CD4-positive, alpha-beta T cell (primary cell): ENCODE data around the gene RBFOX1. TPM values are rescaled to one million over a fixed set of nuclear protein-coding genes. Genes with fewer than 3 reads are reported as not detected.

Experiments used
- ATAC-seq: fragments of 200-7000 bp; cut with Tn5 transposase; one replicate; pipeline ENCODE4 v1.10.0; 2022; ENCODE audit warnings: mild to moderate bottlenecking; ENCODE audit not compliant: poor library complexity
- CTCF ChIA-PET: fragments of 350-600 bp; sonication (Branson Sonifier 250); formaldehyde crosslinking; loops from one replicate; lab custom pipeline; 2021; ENCODE audit warnings: antibody characterized with exemption, inconsistent platforms; lab: Charles Lee
- POLR2A ChIA-PET: fragments of 350-600 bp; sonication (Branson Sonifier 250); formaldehyde crosslinking; loops from one replicate; lab custom pipeline; 2021; ENCODE audit warnings: antibody characterized with exemption, inconsistent platforms; lab: Charles Lee
- DNase-seq, 14 experiments: peaks; one replicate each; pipeline ENCODE4 v3.0.0-alpha.2; 2013 to 2020; ENCODE audit warnings: mixed read lengths in 2 of 14
- H3K27ac ChIP-seq, 2 donors: one replicate each; pipeline versions ENCODE4 v1.5.1 to v1.7.0; 2013; ENCODE audit warnings: low read length in 2 of 2, low read depth in 1 of 2, mild to moderate bottlenecking in 1 of 2
- H3K27me3 ChIP-seq, 2 experiments: 1 replicate in 1 of 2; 2 replicates in 1 of 2; pipeline versions ENCODE4 v1.6.1 to v1.7.0; 2013; ENCODE audit warnings: low read length in 2 of 2, control low read depth in 1 of 2, mild to moderate bottlenecking in 1 of 2, moderate library complexity in 1 of 2; ENCODE audit not compliant: insufficient read depth in 2 of 2, control insufficient read depth in 1 of 2
- H3K36me3 ChIP-seq: one replicate; pipeline ENCODE4 v1.6.1; 2013; ENCODE audit warnings: low read length, control low read depth; ENCODE audit not compliant: insufficient read depth
- H3K4me1 ChIP-seq: one replicate; pipeline ENCODE4 v1.6.1; 2013; ENCODE audit warnings: low read length, control low read depth; ENCODE audit not compliant: insufficient read depth
- H3K4me3 ChIP-seq: one replicate; pipeline ENCODE4 v1.5.1; 2013; ENCODE audit warnings: mild to moderate bottlenecking, low read length, moderate library complexity
- H3K9me3 ChIP-seq, 2 experiments: 1 replicate in 1 of 2; 2 replicates in 1 of 2; pipeline versions ENCODE4 v1.6.1 to v1.7.0; 2013; ENCODE audit warnings: low read length in 2 of 2, mild to moderate bottlenecking in 2 of 2, control low read depth in 1 of 2, moderate library complexity in 1 of 2; ENCODE audit not compliant: control insufficient read depth in 1 of 2, insufficient read depth in 1 of 2
- H3K27ac Mint-ChIP-seq: one replicate; pipeline ENCODE4 v1.8.0; 2020; ENCODE audit warnings: mixed read lengths
- H3K27me3 Mint-ChIP-seq: one replicate; pipeline ENCODE4 v1.8.0; 2021; ENCODE audit warnings: mixed read lengths
- H3K36me3 Mint-ChIP-seq: one replicate; pipeline ENCODE4 v1.8.0; 2021; ENCODE audit warnings: low read depth, mixed read lengths
- H3K4me1 Mint-ChIP-seq: one replicate; pipeline ENCODE4 v1.8.0; 2021; ENCODE audit warnings: low read depth, mixed read lengths
- H3K4me3 Mint-ChIP-seq: one replicate; pipeline ENCODE4 v1.8.0; 2020; ENCODE audit warnings: mild to moderate bottlenecking, mixed read lengths
- H3K9me3 Mint-ChIP-seq: one replicate; pipeline ENCODE4 v1.8.0; 2020; ENCODE audit warnings: mixed read lengths
- CTCF ChIP-seq: fragments of 200-600 bp; IDR thresholded peaks from one replicate; pipeline ENCODE4 v1.8.0; 2022; ENCODE audit warnings: antibody characterized with exemption, mild to moderate bottlenecking
- intact Hi-C, 2 experiments: fragments of 100-400 bp; cut with DNase I in 1 of 2; cut with micrococcal nuclease in 1 of 2; formaldehyde crosslinking; loops; one replicate each; pipeline versions ENCODE4 v1.15.1 to v1.9.0; 2023 to 2025; cut with DNase I, micrococcal nuclease
- total RNA-seq, 174 experiments: library from RNA in 2 of 174; stranded (reverse) in 2 of 174; gene quantifications; one replicate each; pipeline ENCODE4 v1.2.3 and lab custom pipeline; 2021 to 2026

The RBFOX1 gene
- total RNA-seq, 2 experiments from 2014 or later, result not detected

GRCh38 chr16:7362231-7362630 is 29.6 kb downstream of the RBFOX1 start:
- H3K4me3 Mint-ChIP-seq, result no peak overlapping the region
- POLR2A ChIA-PET, result no interaction called here
- H3K4me1 Mint-ChIP-seq, result no peaks in the 10 kb centered on the region
- Histone ChIP-seq H3K27ac (no peak overlapping the region), H3K9me3 (peaks cover 0 to 18% of the 10 kb centered on the region in 2 experiments), H3K4me3 (no peak overlapping the region), H3K4me1 (no peaks in the 10 kb centered on the region), H3K36me3 (no peaks in the 10 kb centered on the region), H3K27me3 (no peaks in the 10 kb centered on the region)
- DNase-seq (no peak), ATAC-seq (no peak)
- intact Hi-C loops, result no loop called here
- CTCF ChIA-PET, result no interaction called here
- H3K27ac Mint-ChIP-seq, result no peak overlapping the region
- no peaks in the 10 kb centered on the region for H3K27me3 Mint-ChIP-seq
- H3K36me3 Mint-ChIP-seq, result no peaks in the 10 kb centered on the region
- H3K9me3 Mint-ChIP-seq, result peaks cover 8% of the 10 kb centered on the region
- TF ChIP-seq CTCF, result no peak

- no peaks in the 10 kb centered on the region for H3K27me3 Mint-ChIP-seq
- no peak overlapping the region for H3K27ac ChIP-seq
- no peaks in the 10 kb centered on the region for H3K27me3 ChIP-seq
- no peak overlapping the region for H3K4me3 ChIP-seq
- intact Hi-C loops, result no loop called here
- DNase-seq, result no peak
- no peak overlapping the region for H3K27ac Mint-ChIP-seq
- no peak for ATAC-seq
- H3K4me3 Mint-ChIP-seq, result no peak overlapping the region
- no peaks in the 10 kb centered on the region for H3K36me3 Mint-ChIP-seq
- ChIA-PET CTCF (no interaction called here), POLR2A (no interaction called here)
- H3K4me1 ChIP-seq, result no peaks in the 10 kb centered on the region
- H3K36me3 ChIP-seq, result no peaks in the 10 kb centered on the region
- no peaks in the 10 kb centered on the region for H3K4me1 Mint-ChIP-seq
- H3K9me3 ChIP-seq, result peaks cover 0 to 17% of the 10 kb centered on the region in 2 experiments
- peaks cover 8% of the 10 kb centered on the region for H3K9me3 Mint-ChIP-seq
- TF ChIP-seq CTCF, result no peak
Observed at GRCh38 chr16:7363422-7364417, 31.1 kb downstream of the RBFOX1 start.

GRCh38 chr16:7366041-7366440 is 33.4 kb downstream of the RBFOX1 start:
- Mint-ChIP-seq H3K4me1 (no peaks in the 10 kb centered on the region), H3K9me3 (peaks cover 16% of the 10 kb centered on the region), H3K27me3 (no peaks in the 10 kb centered on the region), H3K36me3 (no peaks in the 10 kb centered on the region), H3K4me3 (no peak overlapping the region), H3K27ac (no peak overlapping the region)
- no peaks in the 10 kb centered on the region for H3K4me1 ChIP-seq
- ATAC-seq (no peak), DNase-seq (no peak)
- TF ChIP-seq CTCF, result no peak
- POLR2A ChIA-PET, result no interaction called here
- H3K36me3 ChIP-seq, result no peaks in the 10 kb centered on the region
- CTCF ChIA-PET, result no interaction called here
- intact Hi-C loops, result no loop called here
- no peaks in the 10 kb centered on the region for H3K27me3 ChIP-seq
- H3K4me3 ChIP-seq, result no peak overlapping the region
- H3K27ac ChIP-seq, result no peak overlapping the region
- H3K9me3 ChIP-seq, result peaks cover 0 to 18% of the 10 kb centered on the region in 2 experiments
